NCI-H526 treated with DMSO at 0.1 percent for 48 hours (cell line): ENCODE results near the gene NDST4.

Source experiments
- DNase-seq: peaks from one replicate; lab custom pipeline; 2025; lab: John Stamatoyannopoulos, UW

The NDST4 gene

DNA sequence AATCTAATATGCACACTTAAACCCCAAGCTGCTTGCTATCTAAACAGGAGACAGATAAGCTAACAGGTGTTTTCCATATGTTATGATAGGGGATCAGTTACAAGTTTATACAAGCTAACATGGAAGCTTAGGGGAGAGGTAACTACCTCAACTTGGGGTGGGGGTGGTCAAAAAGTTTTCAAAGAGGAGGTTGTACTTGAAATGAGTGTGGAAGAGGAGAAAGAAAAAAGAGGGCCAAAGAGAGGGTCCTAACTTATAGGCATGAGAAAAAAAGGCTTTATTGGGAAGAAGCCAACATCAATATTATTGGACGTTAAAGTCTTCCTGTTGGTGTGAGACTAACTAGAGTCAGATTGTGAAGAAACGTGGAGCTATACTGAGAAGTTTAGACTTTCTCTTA is 205.9 kb downstream of the NDST4 start:
- DNase-seq = no peak

DNA sequence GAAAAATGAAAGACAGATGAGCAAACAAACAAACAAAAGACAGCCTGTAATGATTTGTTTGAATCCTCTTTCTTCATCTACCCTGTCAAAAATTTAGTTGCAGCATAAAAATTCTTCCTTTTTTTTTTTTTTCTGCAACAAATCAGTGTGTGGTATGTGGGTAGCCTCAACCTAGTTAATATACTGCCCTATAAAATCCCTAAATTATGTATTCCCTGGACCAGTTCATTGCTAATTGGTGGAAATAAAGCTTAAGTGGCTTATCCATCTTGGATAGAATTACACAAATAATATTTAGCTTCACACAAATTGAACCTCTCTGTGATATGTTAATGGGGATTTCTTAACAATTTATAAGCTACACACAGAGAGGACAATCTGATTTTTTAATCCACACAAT is 208.4 kb downstream of the NDST4 start:
- no peak for DNase-seq

DNA sequence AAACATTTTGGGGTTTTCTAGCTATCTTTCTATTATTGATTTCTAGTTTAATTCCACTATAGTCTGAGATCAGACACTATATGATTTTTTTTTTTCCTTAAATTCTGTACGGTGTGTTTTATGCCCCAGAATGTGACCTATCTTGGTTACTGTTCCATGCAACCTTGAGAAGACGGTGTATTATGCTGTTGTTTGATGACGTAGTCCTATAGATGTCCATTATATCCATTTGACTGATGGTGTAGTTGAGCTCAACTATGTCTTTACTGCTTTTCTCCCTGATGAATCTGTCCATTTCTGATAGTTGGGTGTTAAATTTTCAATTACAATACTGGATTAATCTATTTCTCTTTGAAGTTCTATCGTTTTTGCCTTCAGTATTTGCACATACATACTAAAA is 212.5 kb downstream of the NDST4 start:
- no peak for DNase-seq

DNA sequence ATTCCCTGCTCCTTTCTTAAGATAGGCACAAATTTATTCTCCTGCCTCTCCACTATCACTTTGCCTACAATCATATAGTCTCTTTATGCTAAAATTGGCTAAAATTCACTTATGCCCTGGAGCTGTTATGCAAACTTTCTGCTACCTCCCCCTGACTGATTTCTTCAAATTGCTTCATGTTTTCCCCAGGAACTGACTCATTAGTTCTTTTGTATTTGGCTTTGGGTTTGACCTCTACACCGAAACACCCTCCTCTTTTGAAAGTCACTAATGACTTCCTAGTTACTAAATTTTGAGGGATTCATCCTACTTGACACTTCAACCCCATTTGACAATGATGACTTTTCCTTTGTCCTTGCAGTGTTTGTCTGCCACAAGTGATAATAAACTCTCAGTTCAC is 222.6 kb downstream of the NDST4 start:
- DNase-seq = no peak

DNA sequence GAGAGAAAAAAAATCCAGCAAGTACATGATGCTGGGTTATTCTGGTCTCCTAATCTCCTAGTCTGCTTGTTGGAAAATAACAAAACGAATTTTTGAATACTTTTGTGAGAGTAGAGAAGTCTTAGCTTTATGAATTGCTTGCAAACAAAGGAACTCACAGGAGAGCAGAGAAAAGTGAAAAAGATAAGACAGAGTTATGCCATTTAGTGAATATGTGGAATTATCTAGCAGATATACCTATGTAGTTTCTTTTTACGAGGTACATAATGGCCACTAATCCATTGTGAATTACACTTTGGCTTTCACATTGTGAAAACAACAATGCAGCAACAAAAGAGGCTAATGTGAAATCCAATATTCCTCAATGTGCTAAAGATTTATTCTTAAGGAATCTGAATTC is 226.7 kb downstream of the NDST4 start:
- DNase-seq = no peak

DNA sequence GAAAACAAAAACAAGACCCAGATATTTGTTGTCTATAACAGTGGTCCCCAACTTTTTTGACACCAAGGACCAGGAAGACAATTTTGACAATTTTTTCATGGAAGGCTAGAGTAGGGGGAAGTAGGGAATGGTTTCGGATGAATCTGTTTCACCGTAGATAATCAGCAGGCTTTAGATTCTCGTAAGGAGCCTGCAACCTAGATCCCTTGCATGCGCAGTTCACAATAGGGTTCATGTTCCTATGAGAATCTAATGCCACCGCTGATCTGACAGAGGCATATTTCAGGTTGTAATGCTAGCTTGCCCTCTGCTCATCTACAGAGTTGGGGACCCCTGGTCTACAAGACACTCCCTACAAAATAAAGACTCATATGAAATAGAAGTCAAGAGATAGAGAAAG is 229.8 kb downstream of the NDST4 start:
- no peak for DNase-seq

DNA sequence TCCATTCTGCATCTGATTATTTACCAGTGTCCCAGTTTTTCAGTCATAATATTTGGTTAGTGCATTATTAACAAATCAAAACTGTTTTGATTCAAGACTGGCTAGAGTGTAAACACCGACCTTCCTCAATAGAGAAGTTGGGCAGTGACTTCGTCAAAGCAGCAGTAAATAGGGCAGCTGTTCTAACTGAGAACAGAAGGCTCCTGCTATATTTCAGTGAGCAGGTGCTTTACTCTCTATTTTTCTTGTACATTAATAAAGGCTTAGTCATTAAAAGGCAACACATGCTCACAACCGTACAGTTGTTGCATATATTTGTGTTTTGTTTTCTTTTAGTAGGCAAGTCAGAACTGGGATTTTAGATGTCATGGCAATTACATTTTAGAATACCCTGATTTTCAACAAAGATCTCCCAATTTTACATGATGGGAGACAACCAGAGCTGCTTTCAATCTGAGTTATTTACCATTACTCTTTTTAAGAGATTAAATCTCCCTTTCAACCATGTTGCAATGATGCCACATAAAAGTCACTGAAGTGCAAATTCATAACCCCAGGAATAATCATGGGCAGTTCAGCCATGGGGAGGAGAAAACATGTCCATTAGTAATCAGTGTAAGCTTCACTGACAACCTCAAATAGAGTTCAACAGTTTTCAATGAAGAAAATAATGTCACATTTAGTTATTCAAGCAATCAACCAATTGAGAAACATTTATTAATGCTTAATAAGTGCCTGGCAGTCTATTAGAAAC is 233.3 kb downstream of the NDST4 start:
- DNase-seq = no peak

DNA sequence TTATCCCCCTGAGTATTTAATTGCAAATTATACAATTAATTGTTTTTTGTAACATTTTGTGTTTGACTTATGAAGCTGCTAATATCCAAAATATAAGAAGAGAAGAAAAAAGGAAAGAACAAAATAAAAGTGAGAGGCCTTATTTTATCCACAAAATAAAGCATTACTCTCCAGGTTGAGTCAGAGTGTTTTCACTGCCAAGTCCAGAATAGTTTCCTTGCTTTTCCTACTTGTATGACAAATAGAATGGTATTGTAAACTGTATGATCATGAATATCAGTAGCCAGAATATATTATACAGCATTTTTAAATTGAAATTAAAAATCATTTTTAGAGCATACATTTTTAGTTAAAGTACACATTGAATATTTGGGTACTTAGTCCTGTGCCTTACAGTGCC is 237.8 kb downstream of the NDST4 start:
- DNase-seq = no peak

DNA sequence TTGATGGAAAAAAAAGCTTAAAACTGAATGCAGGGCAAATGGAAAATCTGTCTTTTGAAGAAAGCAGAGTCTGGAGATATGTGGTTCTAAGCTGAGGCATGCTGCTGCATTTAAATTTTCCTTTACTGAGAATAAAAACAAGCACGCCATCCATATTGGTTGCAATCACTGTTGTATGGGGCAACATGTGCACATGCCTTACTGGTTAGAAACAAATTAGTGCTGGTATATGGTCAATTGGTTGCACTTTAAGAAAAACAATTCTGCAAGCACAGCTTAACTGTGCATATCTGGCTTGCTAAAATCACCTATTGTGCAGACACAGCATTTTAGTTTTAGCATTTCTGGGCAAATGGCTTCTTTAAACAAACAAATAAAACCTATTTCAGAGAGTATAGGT is 239.1 kb downstream of the NDST4 start:
- no peak for DNase-seq

DNA sequence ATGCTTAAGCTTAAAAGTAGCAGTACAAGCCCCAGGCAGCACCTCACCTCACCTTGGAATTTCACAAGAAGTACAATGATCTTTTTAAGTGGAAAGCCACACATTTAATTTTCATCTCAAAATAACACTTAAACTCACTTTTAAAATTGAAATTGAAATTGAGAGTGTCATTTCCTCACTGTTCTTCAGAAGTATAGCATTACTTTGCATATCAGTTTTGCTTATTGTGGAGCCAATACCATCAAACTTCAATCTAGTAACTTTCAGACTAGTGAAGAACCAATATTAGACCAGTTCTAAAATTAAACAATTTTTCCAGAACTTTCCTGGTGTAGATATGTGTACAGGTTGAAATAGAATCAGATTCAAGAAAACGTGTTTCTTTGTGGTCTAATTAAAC is 242.4 kb downstream of the NDST4 start:
- DNase-seq = no peak

DNA sequence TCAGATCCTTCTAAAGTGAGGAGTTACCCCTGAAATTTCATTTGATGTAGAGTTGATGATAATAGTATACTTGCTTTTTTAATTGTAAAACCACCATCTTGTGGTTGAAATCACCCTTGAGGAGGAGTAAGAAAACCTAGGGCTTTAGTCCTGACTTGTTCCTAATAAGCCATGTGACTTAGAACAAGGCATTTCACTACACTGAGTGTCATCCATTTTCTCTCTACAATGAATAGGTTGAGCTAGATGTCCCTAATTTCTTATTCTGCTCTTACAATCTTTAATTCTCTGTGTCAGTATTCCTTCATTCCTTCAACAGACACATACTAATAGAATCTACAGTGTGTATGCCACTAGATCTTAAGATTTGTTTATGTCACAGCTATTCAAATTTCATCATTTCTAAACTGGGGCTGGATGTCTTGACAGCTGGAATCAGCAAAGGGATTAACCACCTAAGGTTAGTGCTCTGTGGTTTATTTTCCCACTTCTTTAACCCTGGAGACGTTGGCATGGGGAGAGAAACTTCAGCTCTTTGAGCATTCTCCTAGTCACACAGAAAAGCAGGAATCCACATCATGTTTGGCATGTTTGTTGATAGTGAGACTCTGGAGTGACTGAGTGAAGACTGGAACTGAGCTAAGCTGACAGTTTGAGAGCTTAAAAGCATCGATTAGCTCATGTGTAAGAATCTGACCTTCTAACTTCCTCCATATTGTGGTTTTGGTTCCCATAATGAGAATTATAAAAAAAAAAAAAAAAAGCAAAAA is 246.3 kb downstream of the NDST4 start:
- DNase-seq = no peak

DNA sequence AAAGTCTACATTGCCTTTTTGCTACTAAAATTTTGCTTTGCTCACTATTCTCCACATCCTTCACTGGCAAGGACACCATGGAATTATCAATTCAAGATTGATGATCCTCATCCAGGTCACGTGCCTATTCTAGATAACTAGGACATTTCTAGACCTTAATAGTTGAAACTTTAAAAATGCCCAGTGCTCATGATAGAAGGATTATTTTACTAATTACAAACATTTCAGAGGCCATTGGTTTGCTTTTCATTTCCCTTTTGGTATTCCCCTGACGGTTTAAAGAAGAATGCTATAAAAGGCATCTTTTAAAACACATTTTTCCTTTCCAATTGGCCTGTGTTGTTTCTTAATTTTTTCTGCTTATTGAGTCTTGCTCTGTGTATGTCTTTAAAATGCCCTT is 249.4 kb downstream of the NDST4 start:
- DNase-seq = no peak

DNA sequence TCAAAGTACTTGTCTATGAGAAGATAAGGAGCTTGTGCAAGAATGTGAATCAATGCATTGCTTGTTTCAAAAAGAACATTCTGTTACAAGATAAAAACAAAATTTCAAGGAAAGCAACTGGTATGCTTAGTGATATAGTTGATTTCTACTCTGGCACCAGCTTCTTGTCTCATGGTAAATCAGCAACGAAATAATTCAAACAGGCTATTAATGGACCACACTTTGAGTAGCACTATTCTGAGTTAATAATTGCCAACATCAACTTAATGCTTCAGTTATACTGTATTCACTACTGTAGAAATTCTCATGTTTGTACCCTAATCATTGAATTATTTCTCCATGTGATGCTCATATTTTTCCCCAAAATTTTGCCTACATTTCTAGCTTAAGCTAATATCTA is 252.6 kb downstream of the NDST4 start:
- no peak for DNase-seq

DNA sequence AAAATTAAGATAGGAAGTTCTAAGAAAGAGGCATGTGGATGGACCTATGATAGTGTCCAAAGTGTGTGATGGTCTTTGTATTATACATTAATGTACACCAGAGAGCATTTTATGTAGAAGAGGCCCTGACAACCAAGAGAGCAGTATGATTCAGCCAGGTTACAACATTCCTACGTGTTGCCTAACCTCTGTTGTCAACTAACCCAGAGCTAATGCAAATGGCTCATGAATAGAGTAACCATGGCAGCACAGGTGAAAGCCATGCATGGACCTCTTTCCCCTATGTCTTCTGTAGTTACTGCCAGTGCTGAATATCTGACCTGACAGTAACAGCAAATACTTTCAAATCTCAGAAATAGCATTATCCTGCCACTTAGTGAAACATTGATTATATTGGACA is 255.6 kb downstream of the NDST4 start:
- peak; percentile 35 for DNase-seq

DNA sequence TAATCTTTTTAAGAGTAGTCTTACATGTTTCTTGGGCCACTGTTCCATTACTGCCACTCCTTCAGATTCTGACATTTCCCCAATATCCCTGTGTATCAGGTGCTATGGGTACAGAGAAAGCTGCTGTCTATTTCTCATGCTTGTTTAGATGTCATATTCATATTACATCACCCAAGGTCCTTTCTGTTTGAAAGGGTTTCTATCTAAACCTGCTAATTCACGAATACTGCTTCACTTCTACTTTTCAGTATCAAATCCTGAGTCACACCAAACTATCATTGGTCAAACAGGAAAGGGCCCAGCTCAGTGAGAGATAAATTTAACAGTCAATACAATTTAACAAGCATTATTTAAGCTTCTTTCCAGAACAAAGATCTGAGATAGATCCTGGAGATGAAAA is 273.4 kb downstream of the NDST4 start:
- no peak for DNase-seq

DNA sequence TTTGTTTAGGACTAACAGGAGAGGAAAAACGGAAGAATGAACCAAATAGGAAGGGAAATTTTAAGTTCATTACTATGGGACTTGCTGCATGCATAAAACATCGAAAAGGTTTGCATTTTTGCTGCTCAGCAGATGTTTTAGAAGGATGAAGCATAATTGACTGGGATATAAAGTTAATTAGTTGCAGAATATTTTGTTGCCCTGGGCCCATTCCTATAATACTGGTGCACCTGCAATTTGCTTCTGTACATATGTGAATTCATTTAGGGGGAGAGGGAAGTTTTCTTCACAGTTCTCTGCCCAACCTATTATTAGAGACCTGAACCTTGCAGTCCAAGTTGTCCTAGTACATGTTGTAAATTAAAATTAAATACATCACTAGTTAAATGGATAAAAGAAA is 282.8 kb downstream of the NDST4 start:
- no peak for DNase-seq

DNA sequence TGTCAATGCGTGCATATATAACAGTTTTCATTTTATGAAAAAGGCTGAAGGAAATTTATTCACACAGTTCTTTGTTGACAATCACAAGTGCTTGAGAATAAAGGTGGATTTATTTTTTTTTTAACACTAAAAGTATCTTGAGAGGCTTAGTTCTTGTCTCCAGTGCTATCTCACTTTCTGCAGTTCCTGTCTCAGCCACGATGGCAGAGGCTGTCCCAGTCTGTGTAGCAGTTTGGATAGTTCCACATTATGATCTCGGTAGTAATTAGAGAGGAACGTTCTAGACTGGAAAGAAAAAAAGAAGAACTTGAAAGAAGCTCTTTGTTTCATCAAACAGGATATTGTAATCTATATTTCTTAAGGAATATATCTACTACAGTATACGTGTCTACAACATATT is 285.8 kb downstream of the NDST4 start:
- no peak for DNase-seq

DNA sequence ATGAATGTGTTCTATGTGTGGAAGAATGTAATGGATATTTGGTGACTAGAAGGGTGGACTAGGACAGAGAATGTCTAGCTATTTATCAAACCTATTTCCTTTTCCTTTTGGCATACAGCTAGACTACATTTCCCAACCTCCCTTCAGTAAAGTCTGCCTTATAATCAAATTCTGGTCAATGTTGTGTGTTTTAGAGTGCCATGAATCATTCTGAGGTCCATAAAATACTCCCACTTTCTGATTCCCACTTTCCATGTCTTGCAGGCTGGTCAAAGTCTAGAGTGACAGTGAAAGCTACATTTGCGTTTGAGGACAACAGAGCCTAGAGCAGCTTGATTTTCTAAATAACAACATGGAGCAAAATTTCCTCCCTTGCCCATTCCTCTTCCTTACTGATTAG is 297.7 kb downstream of the NDST4 start:
- no peak for DNase-seq

DNA sequence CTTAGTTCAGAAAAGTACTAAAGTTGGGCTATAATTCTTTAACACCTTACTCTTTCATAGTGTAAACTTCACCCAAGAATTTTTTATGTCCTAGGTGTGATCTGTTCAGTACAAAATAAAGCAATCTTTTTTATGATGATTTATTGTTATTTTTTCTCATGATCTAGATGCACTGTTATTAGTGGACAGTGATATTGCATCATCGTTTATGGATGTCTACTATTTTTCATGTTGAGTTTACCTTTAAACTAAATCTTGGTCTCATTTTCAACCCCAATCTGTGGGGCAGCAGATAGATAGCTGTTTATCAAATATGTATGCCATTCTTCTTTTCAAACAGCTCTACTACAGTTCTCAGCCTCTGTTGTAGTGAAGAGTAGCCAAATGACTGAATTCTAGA is 299.5 kb downstream of the NDST4 start:
- DNase-seq = no peak

DNA sequence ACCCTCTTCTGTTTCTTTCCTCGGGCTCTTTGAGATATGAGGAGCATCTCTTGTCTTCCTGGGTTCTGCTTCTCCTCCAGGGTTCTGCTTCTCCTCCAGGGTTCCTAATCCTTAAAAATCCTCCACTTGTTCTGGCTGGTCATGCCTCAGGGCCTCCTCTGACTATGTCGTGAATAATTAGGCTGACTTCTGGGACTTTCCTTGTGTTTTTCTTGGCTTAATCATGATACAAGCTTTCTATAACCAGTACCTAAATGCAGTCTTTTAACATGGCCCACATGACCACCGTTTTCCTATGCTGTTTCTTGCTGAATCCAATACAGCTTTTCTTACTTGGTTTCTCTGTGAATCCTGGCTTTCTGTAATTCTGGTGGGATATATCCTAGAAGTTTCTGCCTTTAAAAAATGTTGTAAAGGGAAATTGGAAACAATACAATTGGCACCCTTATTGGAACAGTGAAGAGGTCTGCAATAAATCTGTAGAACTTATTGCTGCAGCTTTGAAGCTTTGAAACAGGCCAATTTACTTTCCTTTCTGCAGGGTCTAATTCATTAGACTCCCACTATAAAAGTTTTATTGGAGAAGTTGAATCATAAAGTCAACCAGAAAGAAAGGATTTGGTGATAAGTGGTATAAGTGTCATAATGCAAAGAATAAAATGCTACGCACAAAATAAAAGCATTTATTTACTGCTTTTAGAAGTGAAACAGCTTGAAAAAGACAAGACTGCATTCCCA is 301.7 kb downstream of the NDST4 start:
- DNase-seq = no peak

DNA sequence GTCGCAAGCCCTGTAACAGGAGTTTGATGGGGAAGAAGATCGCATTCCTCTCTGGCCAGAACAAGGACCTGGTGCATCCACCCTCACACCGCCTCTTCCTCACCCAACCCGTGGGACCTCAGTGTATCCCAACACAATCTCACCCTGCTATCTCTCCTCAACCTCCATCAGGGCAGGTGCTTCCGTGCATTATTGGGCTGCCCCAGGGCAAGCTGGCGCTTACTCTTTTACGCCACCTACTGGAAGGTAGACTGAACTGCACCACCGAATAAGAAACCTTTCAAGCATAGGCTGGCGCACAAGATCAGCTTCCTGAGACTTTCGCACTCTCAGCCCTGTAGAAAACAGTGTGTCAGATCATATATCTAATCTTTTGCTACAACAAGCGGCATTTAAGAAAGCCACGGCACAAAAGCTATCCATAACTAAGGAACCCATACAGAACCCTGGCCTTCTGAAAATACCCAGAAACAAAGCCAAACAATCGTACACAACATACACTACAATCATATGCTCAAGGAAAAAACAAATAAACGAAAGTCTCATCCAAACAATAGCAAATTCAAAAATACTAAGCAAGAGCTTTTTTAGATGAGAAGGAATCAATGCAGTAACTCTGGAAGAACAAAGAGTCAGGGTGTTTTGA is 305.5 kb downstream of the NDST4 start:
- no peak for DNase-seq

DNA sequence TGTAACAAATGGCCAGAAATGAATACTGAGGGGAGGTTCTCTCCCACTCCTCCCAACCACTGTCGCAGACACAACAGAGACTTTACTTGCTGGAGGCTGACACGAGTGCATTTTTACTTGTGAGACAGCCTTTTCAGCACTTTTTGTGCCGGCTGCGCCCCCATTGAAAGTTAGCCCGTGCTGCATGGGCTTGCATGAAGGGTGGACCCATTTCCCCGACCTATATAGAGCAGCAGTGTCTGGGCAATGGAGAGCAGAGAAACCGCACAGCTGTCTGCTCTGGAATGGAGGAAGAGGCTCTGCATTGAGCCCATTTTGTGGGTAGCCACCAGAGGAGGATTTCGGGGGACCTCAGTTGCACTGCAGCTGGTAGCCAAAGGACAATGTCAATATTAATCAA is 306.1 kb downstream of the NDST4 start:
- no peak for DNase-seq

DNA sequence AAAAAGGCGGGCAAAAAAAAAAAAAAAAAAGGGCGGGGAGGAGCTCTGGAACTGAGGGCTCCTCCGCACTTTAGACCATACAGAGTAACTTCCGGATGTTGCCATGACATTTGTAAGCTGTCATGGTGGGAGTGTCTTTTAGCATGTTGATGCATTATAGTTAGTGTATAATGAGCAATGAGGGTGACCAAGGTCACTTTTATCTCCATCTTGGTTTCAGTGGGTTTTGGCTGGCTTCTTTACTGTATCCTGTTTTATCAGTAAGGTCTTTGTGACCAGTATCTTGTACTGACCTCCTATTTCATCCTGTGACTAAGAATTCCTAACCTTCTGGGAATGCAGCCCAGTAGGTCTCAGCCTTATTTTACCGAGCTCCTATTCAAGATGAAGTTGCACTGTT is 321.4 kb downstream of the NDST4 start:
- DNase-seq = no peak
